Activated T-helper 1 cell treated with Interleukin-2 at 50 U/mL for 16 hours (primary cell): ENCODE measurements around the gene TMEM37.

Experiments used
- DNase-seq: peaks from one replicate; pipeline ENCODE4 v3.0.0-alpha.2; 2020; ENCODE audit warnings: low read depth

The TMEM37 gene

DNA sequence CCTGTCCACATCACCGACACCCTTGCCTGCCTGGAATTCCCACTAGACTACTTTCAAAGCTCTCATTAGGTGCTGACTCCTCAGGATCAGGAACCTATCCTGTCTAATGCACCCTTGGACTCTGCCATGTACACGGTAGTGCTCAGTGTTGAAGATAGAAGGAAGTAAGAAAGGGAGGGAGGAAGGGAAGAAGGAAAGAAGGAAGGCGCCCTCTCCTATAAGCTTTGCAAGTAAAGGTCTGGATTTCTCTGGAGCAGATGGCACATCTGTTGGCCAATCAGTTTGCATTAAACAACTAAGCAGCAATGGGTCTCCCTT is 47.3 kb downstream of the TMEM37 start:
- DNase-seq, result no peak

GRCh38 chr2:119480184-119480583 is 48.5 kb downstream of the TMEM37 start:
- no peak for DNase-seq

- DNase-seq, result no peak
Measured at GRCh38 chr2:119480718-119481142, 49.1 kb downstream of the TMEM37 start.

- DNase-seq, result no peak
Measured at GRCh38 chr2:119481501-119482455, 50.1 kb downstream of the TMEM37 start.

DNA sequence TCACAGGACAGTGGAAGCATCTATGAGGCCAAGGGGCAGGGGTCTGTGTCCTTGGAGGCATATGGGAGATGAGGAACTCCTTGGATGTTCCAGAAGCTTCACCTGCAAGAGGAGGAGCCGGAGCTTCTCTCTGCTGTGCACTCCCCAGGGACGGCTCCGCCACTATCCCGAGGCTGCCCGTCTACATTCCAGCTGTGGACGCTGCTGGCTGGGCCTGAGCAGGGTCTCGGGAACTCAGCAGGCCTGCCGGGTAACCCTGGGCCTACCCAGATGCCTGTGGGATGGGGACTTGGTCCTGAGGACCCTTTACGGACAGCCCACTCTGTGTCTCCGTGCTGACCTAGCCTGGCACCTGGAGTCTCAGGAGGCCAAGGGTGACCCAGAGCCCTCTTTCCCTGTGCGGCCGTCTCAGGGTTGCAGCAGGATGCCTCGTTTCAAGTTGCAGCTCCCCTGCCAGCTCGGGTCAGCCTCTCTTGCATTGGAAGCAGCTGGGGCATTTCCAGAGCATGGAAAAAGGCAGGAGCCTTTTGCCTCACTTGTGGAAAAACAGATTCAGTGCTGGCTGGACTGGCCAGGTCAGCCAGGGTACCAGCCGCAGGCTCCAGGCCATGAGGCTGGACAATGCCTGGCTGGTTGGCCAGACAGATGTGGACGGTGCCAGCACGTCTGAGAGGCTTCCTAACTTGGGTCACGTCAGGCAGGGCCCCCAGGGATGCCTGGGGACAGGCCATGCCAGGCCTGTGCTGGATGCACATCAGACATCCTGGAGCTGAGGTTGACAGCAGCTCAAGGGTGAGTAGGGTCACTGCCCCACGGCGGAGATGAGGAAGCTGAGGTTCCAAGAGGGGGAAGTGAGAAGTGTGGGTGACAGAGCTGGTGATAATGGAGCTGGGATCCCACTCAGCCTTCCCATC is 51.1 kb downstream of the TMEM37 start:
- no peak for DNase-seq

- no peak for DNase-seq
Measured at GRCh38 chr2:119483395-119483753, 51.7 kb downstream of the TMEM37 start.

GRCh38 chr2:119483896-119484718 is 52.5 kb downstream of the TMEM37 start:
- no peak for DNase-seq

- no peak for DNase-seq
Measured at GRCh38 chr2:119484834-119485233, 53.2 kb downstream of the TMEM37 start.

GRCh38 chr2:119485336-119486110 is 53.9 kb downstream of the TMEM37 start:
- DNase-seq, result no peak

GRCh38 chr2:119486196-119486827 is 54.7 kb downstream of the TMEM37 start:
- no peak for DNase-seq

DNA sequence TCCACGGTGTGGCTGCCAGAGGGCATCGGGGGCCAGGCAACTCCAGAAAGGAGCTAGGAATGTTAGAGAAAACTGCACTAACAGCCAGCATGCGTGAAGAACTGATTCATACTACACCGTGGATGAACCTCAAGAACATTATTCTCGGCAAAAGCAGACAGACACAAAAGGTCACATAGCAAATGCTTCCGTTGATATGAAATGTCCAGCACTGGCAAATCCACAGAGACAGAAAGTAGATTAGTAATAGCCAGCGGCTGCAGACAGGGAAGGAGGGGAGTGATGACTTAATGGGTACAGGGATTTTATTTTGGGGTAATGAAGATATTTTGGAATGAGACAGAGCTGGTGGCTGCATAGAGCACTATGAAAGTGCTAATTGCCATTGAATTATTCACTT is 55.2 kb downstream of the TMEM37 start:
- no peak for DNase-seq

- DNase-seq, result no peak
Measured at GRCh38 chr2:119487434-119488244, 56.0 kb downstream of the TMEM37 start.
